ENCODE measurements around the gene PSMA6. TPM values are rescaled to one million over a fixed set of nuclear protein-coding genes. Genes with fewer than 3 reads are reported as not detected.

PSMA6 gene
- total and polyA plus RNA-seq, 2 of the 13 experiments (the other 11 are each of a cell fraction or from before 2014, with no cell fraction given), result 525 to 1,109 TPM

GRCh38 chr14:35346738-35347322 lies 54.6 kb downstream of the PSMA6 start (continued):
- TF ChIP-seq ZNF383 (CRISPR knock-in tag; IDR thresholded peaks at IDR 0.05; ENCODE audit: borderline replicate concordance) (no peak), ZBTB26 (CRISPR knock-in tag; IDR thresholded peaks at IDR 0.05; ENCODE audit: borderline replicate concordance) (no peak), ZSCAN21 (CRISPR knock-in tag; IDR thresholded peaks at IDR 0.05; ENCODE audit: borderline replicate concordance) (no peak), PLRG1 (conservative IDR thresholded peaks at IDR 0.05) (no peak), TARDBP (CRISPR knock-in tag; IDR thresholded peaks at IDR 0.05) (no peak), ZNF33A (CRISPR knock-in tag; IDR thresholded peaks at IDR 0.05; ENCODE audit: borderline replicate concordance) (no peak), ZNF550 (CRISPR knock-in tag; IDR thresholded peaks at IDR 0.05; ENCODE audit: borderline replicate concordance) (peak; percentile 94), ZNF572 (CRISPR knock-in tag; IDR thresholded peaks at IDR 0.05) (no peak; the same call in 1 of the 2 replicates), ZZZ3 (CRISPR knock-in tag; IDR thresholded peaks at IDR 0.05; ENCODE audit: borderline replicate concordance) (no peak), ZBTB21 (CRISPR knock-in tag; IDR thresholded peaks at IDR 0.05) (no peak), ZNF782 (CRISPR knock-in tag; IDR thresholded peaks at IDR 0.05; ENCODE audit: borderline replicate concordance) (no peak), PBX2 (CRISPR knock-in tag; IDR thresholded peaks at IDR 0.05) (no peak; the same call in 1 of the 2 replicates), ZNF574 (CRISPR knock-in tag; IDR thresholded peaks at IDR 0.05) (no peak), FOXK1 (CRISPR knock-in tag; IDR thresholded peaks at IDR 0.05; ENCODE audit: borderline replicate concordance, low read depth) (no peak; the same call in 1 of the 2 replicates), ZBTB33 (CRISPR knock-in tag; IDR thresholded peaks at IDR 0.05) (no peak), ZNF503 (CRISPR knock-in tag; IDR thresholded peaks at IDR 0.05) (no peak), MED13 (CRISPR knock-in tag; IDR thresholded peaks at IDR 0.05) (no peak)
- TF ChIP-seq, protein P1, sequence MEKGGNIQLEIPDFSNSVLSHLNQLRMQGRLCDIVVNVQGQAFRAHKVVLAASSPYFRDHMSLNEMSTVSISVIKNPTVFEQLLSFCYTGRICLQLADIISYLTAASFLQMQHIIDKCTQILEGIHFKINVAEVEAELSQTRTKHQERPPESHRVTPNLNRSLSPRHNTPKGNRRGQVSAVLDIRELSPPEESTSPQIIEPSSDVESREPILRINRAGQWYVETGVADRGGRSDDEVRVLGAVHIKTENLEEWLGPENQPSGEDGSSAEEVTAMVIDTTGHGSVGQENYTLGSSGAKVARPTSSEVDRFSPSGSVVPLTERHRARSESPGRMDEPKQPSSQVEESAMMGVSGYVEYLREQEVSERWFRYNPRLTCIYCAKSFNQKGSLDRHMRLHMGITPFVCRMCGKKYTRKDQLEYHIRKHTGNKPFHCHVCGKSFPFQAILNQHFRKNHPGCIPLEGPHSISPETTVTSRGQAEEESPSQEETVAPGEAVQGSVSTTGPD (CRISPR knock-in tag; IDR thresholded peaks at IDR 0.05), result no peak
